Gastroesophageal sphincter (tissue), 4 donors: Measurements from ENCODE around the gene KCTD2. TPM values are rescaled to one million over a fixed set of nuclear protein-coding genes. Genes with fewer than 3 reads are reported as not detected.
"Not testable (repeated sequence)": the region's sequence is repeated elsewhere in the genome, so short reads cannot be mapped to it uniquely, and the experiment has no call there.

Experiments
- ATAC-seq: fragments of 150-250 bp; one replicate; pipeline ENCODE4 v1.9.1; 2016; ENCODE audit warnings: mild to moderate bottlenecking, moderate library complexity
- H3K27ac ChIP-seq, 4 donors: fragments of 200-600 bp; sonication (generic) in 3 of 4; 1 replicate in 3 of 4; 2 replicates in 1 of 4; pipeline ENCODE4 v1.5.1; 2016 to 2019
- H3K27me3 ChIP-seq: fragments of 200-600 bp; sonication (generic); one replicate; pipeline ENCODE4 v1.5.1; 2019
- H3K36me3 ChIP-seq, 2 donors: fragments of 200-600 bp; sonication (generic); one replicate each; pipeline ENCODE4 v1.5.1; 2019; ENCODE audit warnings: control low read depth in 1 of 2
- H3K4me1 ChIP-seq, 3 donors: fragments of 200-600 bp; sonication (generic); 1 replicate in 2 of 3; 2 replicates in 1 of 3; pipeline ENCODE4 v1.5.1; 2016 to 2019; ENCODE audit warnings: control low read depth in 2 of 3
- H3K4me3 ChIP-seq, 2 donors: fragments of 200-600 bp; sonication (generic); one replicate each; pipeline ENCODE4 v1.5.1; 2019; ENCODE audit warnings: mild to moderate bottlenecking in 1 of 2, moderate library complexity in 1 of 2
- H3K9me3 ChIP-seq, 3 donors: fragments of 200-600 bp; sonication (generic); one replicate each; pipeline ENCODE4 v1.5.1; 2017 to 2019; ENCODE audit warnings: control low read depth in 2 of 3
- EP300 ChIP-seq: sonication (generic); formaldehyde crosslinking; IDR thresholded peaks from one replicate; pipeline ENCODE4 v1.6.1; 2017; ENCODE audit warnings: antibody characterized with exemption, mild to moderate bottlenecking
- POLR2A ChIP-seq, 2 donors: fragments of 450-650 bp; IDR thresholded peaks; one replicate each; pipeline ENCODE4 v1.6.1; 2017; ENCODE audit warnings: antibody characterized with exemption in 2 of 2, mild to moderate bottlenecking in 2 of 2, moderate library complexity in 1 of 2
- POLR2AphosphoS5 ChIP-seq: sonication (generic); formaldehyde crosslinking; IDR thresholded peaks from one replicate; pipeline ENCODE4 v1.6.1; 2017; ENCODE audit warnings: antibody characterized with exemption
- WGBS, 2 donors: methylation state at CpG; one replicate each; pipeline ENCODE4 v1.1.5; 2018; ENCODE audit warnings: low coverage in 1 of 2; 5-methylcytosine and 5-hydroxymethylcytosine counted together
- total RNA-seq, 4 donors: library from RNA; depleted of rRNA; stranded (reverse); fragments of >200 nt; gene quantifications; one replicate each; pipeline ENCODE4 v1.1.0, GENCODE V29; 2016
- TF ChIP-seq, protein P1 (sequence below), 4 experiments: fragments of 200-600 bp in 2 of 4; fragments of 450-650 bp in 2 of 4; sonication (generic) in 1 of 4; IDR thresholded peaks; one replicate each; pipeline ENCODE4 v1.5.1; 2017 to 2019; ENCODE audit warnings: antibody characterized with exemption in 4 of 4, mild to moderate bottlenecking in 2 of 4, moderate library complexity in 2 of 4

Gene KCTD2
- total RNA-seq, 4 donors from 2014 or later, result 27.1 to 39.7 (median 28.8) TPM

DNA sequence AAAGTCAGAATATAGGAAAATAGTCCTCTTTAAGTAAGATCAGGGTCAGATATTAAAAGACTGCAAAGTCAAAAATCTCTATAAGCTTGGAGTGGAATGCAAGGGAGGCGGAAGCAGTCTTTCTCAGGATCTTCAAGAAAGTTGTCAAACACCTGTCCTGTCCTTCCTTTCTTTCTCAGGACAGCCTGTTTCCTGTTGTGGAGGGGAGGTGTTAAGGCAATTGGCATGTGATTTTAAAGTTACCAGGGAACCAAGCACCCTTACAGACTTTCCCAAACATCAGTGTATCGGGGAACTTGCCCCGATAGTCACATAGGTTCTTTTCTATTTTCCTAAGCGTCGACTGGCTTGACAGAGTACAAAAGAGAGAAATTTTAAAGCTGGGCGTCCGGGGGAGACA, 2.3 kb upstream of the KCTD2 start:
- no peak overlapping the region for H3K27ac ChIP-seq
- H3K9me3 ChIP-seq, result no peaks in the 10 kb centered on the region
- H3K36me3 ChIP-seq, result peaks cover 0 to 34% of the 10 kb centered on the region in 2 donors
- no peak overlapping the region for H3K4me3 ChIP-seq
- no peaks in the 10 kb centered on the region for H3K27me3 ChIP-seq
- H3K4me1 ChIP-seq, result peaks cover 0 to 48% (median 21%) of the 10 kb centered on the region in 3 donors
- ATAC-seq, result no peak
- 78 to 87% methylated on average over 3 of the region's 7 CpGs for WGBS, 2 donors
- no peak for TF ChIP-seq EP300
- TF ChIP-seq POLR2A (IDR thresholded peaks at IDR 0.05), result no peak
- TF ChIP-seq POLR2AphosphoS5, result no peak
- TF ChIP-seq, protein P1, sequence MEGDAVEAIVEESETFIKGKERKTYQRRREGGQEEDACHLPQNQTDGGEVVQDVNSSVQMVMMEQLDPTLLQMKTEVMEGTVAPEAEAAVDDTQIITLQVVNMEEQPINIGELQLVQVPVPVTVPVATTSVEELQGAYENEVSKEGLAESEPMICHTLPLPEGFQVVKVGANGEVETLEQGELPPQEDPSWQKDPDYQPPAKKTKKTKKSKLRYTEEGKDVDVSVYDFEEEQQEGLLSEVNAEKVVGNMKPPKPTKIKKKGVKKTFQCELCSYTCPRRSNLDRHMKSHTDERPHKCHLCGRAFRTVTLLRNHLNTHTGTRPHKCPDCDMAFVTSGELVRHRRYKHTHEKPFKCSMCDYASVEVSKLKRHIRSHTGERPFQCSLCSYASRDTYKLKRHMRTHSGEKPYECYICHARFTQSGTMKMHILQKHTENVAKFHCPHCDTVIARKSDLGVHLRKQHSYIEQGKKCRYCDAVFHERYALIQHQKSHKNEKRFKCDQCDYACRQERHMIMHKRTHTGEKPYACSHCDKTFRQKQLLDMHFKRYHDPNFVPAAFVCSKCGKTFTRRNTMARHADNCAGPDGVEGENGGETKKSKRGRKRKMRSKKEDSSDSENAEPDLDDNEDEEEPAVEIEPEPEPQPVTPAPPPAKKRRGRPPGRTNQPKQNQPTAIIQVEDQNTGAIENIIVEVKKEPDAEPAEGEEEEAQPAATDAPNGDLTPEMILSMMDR (IDR thresholded peaks at IDR 0.05), result no peak

GRCh38 chr17:75045946-75046406, 1.0 kb upstream of the KCTD2 start:
- not testable (repeated sequence) for ATAC-seq, H3K9me3 ChIP-seq, H3K27me3 ChIP-seq
- Histone ChIP-seq H3K27ac (peak overlapping the region; percentile 90 to 100 (median 98)), H3K4me1 (peaks cover 0 to 49% (median 21%) of the 10 kb centered on the region in 3 donors), H3K4me3 (peak overlapping the region; percentile 61 to 92), H3K36me3 (peaks cover 0 to 34% of the 10 kb centered on the region in 2 donors)
- 15 to 26% methylated on average over 8 to 19 of the region's 25 CpGs for WGBS, 2 donors

DNA sequence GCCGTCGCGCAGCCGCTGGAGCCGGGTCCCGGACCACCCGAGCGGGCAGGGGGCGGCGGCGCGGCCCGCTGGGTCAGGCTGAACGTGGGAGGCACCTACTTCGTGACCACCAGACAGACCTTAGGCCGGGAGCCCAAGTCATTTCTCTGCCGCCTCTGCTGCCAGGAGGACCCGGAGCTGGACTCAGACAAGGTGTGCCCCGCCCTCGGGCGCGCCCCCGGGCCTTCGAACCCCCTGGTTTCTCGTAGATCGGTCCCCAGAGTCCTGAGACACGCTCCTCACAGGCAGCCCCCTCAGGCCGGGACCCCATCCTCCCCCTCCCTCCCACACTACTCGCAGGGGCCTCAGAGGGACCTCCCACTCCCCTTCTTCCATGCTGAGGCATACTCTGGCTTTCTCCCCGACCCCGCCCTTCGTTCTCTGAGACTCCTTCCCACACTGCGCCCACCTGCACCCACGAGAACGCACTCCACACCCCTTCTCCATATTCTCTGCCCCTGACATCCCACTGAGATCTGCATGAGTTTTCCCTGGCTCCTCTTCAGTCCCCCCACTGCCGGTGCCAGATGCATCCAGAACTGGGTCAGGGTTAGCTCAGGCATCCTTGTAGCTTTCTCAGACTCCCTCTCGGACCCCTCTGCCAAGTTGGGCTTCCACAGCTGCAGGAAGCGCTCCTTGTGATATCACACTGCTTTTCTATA, 523 bp downstream of the KCTD2 start:
- H3K27ac ChIP-seq, result peak overlapping the region; percentile 90 to 100 (median 98)
- peaks cover 0 to 34% of the 10 kb centered on the region in 2 donors for H3K36me3 ChIP-seq
- no peaks in the 10 kb centered on the region for H3K27me3 ChIP-seq
- H3K4me1 ChIP-seq, result peaks cover 0 to 49% (median 21%) of the 10 kb centered on the region in 3 donors
- peak; percentile 0 for ATAC-seq
- H3K4me3 ChIP-seq, result peak overlapping the region; percentile 61 to 92
- no peaks in the 10 kb centered on the region for H3K9me3 ChIP-seq
- TF ChIP-seq EP300 (no peak), POLR2AphosphoS5 (no peak)
- 0% methylated on average over 9 to 10 of the region's 38 CpGs for WGBS, 2 donors

GRCh38 chr17:75048249-75048878, 1.3 kb downstream of the KCTD2 start:
- H3K4me1 ChIP-seq, result peaks cover 0 to 43% (median 21%) of the 10 kb centered on the region in 3 donors
- H3K9me3 ChIP-seq, result no peaks in the 10 kb centered on the region
- peak overlapping the region; percentile 90 to 100 (median 98) for H3K27ac ChIP-seq
- 14 to 15% methylated on average over 5 of the region's 5 CpGs for WGBS, 2 donors
- TF ChIP-seq POLR2AphosphoS5, result peak; percentile 71
- TF ChIP-seq POLR2A (IDR thresholded peaks at IDR 0.05), result no peak
- TF ChIP-seq, protein P1 (IDR thresholded peaks at IDR 0.05), result no peak
- no peak for TF ChIP-seq EP300
- H3K36me3 ChIP-seq, result peaks cover 0 to 42% of the 10 kb centered on the region in 2 donors
- H3K27me3 ChIP-seq, result no peaks in the 10 kb centered on the region
- ATAC-seq, result no peak
- H3K4me3 ChIP-seq, result peak overlapping the region; percentile 61 to 92

DNA sequence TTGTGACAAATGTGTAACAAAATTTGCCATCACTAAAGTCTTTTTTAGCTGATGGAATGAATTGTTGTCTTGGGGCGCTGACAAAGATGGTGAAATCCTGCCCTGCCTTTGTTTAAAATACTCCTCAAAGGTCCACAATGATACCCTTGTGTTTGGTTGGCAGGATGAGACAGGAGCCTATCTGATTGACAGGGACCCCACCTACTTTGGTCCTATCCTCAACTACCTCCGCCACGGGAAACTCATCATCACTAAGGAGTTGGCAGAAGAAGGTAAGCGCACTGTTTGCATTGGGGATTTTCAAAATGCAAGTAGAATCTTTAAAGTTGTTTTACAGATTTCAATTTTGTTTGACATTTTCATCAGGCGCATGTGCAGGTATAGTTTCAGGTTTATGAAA, 2.0 kb downstream of the KCTD2 start:
- Histone ChIP-seq H3K27ac (peak overlapping the region in 3 of 4 donors; percentile 90 to 100 (median 99)), H3K9me3 (no peaks in the 10 kb centered on the region), H3K4me1 (peaks cover 0 to 43% (median 21%) of the 10 kb centered on the region in 3 donors), H3K36me3 (peaks cover 0 to 49% of the 10 kb centered on the region in 2 donors), H3K4me3 (no peak overlapping the region), H3K27me3 (no peaks in the 10 kb centered on the region)
- TF ChIP-seq POLR2A (IDR thresholded peaks at IDR 0.05) (no peak), POLR2AphosphoS5 (no peak), EP300 (no peak)
- TF ChIP-seq, protein P1 (IDR thresholded peaks at IDR 0.05), result no peak
- ATAC-seq, result no peak
- 73% methylated on average over 5 of the region's 5 CpGs for WGBS, 2 donors
